ENCODE results near the gene TMEM150A.

TMEM150A gene

GRCh38 chr2:85650456-85650855 lies 48.0 kb upstream of the TMEM150A start:
- H2AFZ ChIP-seq (ENCODE audit: low read depth, low read length, severe bottlenecking), result no peak overlapping the region
- no peak overlapping the region for H3K9ac ChIP-seq (ENCODE audit: low read length)
- no peaks in the 10 kb centered on the region for H3F3A ChIP-seq (ENCODE audit: insufficient read depth)
- peaks cover 19% of the 10 kb centered on the region for H3K36me3 ChIP-seq (ENCODE audit: low read length)
- H4K20me1 ChIP-seq (ENCODE audit: low read depth, low read length), result 0 out of 2 replicates have a peak, but pooled peaks cover 8% of the 10 kb centered on the region
- no peak overlapping the region for H3K27ac ChIP-seq (ENCODE audit: low read depth, low read length)
- TF ChIP-seq CTCF (IDR thresholded peaks at IDR 0.05; ENCODE audit: insufficient read depth, low read length, poor library complexity, severe bottlenecking) (no peak), EZH2phosphoT487 (conservative IDR thresholded peaks at IDR 0.05; ENCODE audit: low read length) (no peak)
- H3K9me2 ChIP-seq (replicated peaks; ENCODE audit: insufficient read depth, low read length), result no peaks in the 10 kb centered on the region
- no peaks in the 10 kb centered on the region for H3K79me2 ChIP-seq (ENCODE audit: insufficient read depth, low read length)
- H3K4me2 ChIP-seq (ENCODE audit: low read depth, low read length, poor library complexity, severe bottlenecking), result no peak overlapping the region
- H3K9me3 ChIP-seq (ENCODE audit: insufficient read depth, low read length), result no peaks in the 10 kb centered on the region
- H3K27me3 ChIP-seq (ENCODE audit: low read length), result no peaks in the 10 kb centered on the region
- no peak overlapping the region for H3K4me3 ChIP-seq (ENCODE audit: insufficient read depth, low read length, poor library complexity, severe bottlenecking)

GRCh38 chr2:85649201-85650190 lies 47.0 kb upstream of the TMEM150A start:
- no peaks in the 10 kb centered on the region for H3K79me2 ChIP-seq (ENCODE audit: insufficient read depth, low read length)
- H3K27ac ChIP-seq (ENCODE audit: low read depth, low read length), result no peak overlapping the region
- H3F3A ChIP-seq (ENCODE audit: insufficient read depth), result no peaks in the 10 kb centered on the region
- no peaks in the 10 kb centered on the region for H3K9me3 ChIP-seq (ENCODE audit: insufficient read depth, low read length)
- no peaks in the 10 kb centered on the region for H3K27me3 ChIP-seq (ENCODE audit: low read length)
- TF ChIP-seq EZH2phosphoT487 (conservative IDR thresholded peaks at IDR 0.05; ENCODE audit: low read length) (no peak), CTCF (IDR thresholded peaks at IDR 0.05; ENCODE audit: insufficient read depth, low read length, poor library complexity, severe bottlenecking) (no peak)
- H3K9me2 ChIP-seq (replicated peaks; ENCODE audit: insufficient read depth, low read length), result no peaks in the 10 kb centered on the region
- H3K4me3 ChIP-seq (ENCODE audit: insufficient read depth, low read length, poor library complexity, severe bottlenecking), result no peak overlapping the region
- H2AFZ ChIP-seq (ENCODE audit: low read depth, low read length, severe bottlenecking), result no peak overlapping the region
- peaks cover 19% of the 10 kb centered on the region for H3K36me3 ChIP-seq (ENCODE audit: low read length)
- H4K20me1 ChIP-seq (ENCODE audit: low read depth, low read length), result 0 out of 2 replicates have a peak, but pooled peaks cover 8% of the 10 kb centered on the region
- H3K9ac ChIP-seq (ENCODE audit: low read length), result no peak overlapping the region
- no peak overlapping the region for H3K4me2 ChIP-seq (ENCODE audit: low read depth, low read length, poor library complexity, severe bottlenecking)

- peaks cover 22% of the 10 kb centered on the region for H3K36me3 ChIP-seq (ENCODE audit: low read length)
- H3K27ac ChIP-seq (ENCODE audit: low read depth, low read length), result no peak overlapping the region
- no peaks in the 10 kb centered on the region for H3K9me2 ChIP-seq (replicated peaks; ENCODE audit: insufficient read depth, low read length)
- no peak overlapping the region for H3K4me3 ChIP-seq (ENCODE audit: insufficient read depth, low read length, poor library complexity, severe bottlenecking)
- no peaks in the 10 kb centered on the region for H3K79me2 ChIP-seq (ENCODE audit: insufficient read depth, low read length)
- H4K20me1 ChIP-seq (ENCODE audit: low read depth, low read length), result 0 out of 2 replicates have a peak, but pooled peaks cover 8% of the 10 kb centered on the region
- H3K9me3 ChIP-seq (ENCODE audit: insufficient read depth, low read length), result no peaks in the 10 kb centered on the region
- H3K9ac ChIP-seq (ENCODE audit: low read length), result no peak overlapping the region
- TF ChIP-seq EZH2phosphoT487 (conservative IDR thresholded peaks at IDR 0.05; ENCODE audit: low read length) (no peak), CTCF (IDR thresholded peaks at IDR 0.05; ENCODE audit: insufficient read depth, low read length, poor library complexity, severe bottlenecking) (peak; percentile 31)
- H2AFZ ChIP-seq (ENCODE audit: low read depth, low read length, severe bottlenecking), result no peak overlapping the region
- H3K27me3 ChIP-seq (ENCODE audit: low read length), result no peaks in the 10 kb centered on the region
- H3F3A ChIP-seq (ENCODE audit: insufficient read depth), result no peaks in the 10 kb centered on the region
- no peak overlapping the region for H3K4me2 ChIP-seq (ENCODE audit: low read depth, low read length, poor library complexity, severe bottlenecking)
Measured at GRCh38 chr2:85648619-85649018, 46.1 kb upstream of the TMEM150A start.
